WTC11 (cell line): ENCODE results near the gene SAE1. TPM values are rescaled to one million over a fixed set of nuclear protein-coding genes. Genes with fewer than 3 reads are reported as not detected.

Experiments
- ATAC-seq: fragments of 200-7000 bp; cut with Tn5 transposase; 2 replicates; pipeline ENCODE4 v1.10.0; 2021; ENCODE audit warnings: mild to moderate bottlenecking, moderate library complexity
- CTCF ChIA-PET: fragments of 300-600 bp; sonication (Branson Sonifier 250); formaldehyde crosslinking; loops from one replicate; lab custom pipeline; 2021; ENCODE audit warnings: antibody characterized with exemption; lab: Charles Lee
- POLR2A ChIA-PET: fragments of 350-600 bp; sonication (Branson Sonifier 250); formaldehyde crosslinking; loops from one replicate; lab custom pipeline; 2021; ENCODE audit warnings: antibody characterized with exemption; lab: Charles Lee
- DNase-seq: peaks from one replicate; pipeline ENCODE4 v3.0.0; 2021; ENCODE audit warnings: low spot score
- H3K27ac Mint-ChIP-seq: 2 replicates; pipeline ENCODE4 v1.8.0; 2021; ENCODE audit warnings: mixed read lengths
- H3K27me3 Mint-ChIP-seq: 2 replicates; pipeline ENCODE4 v1.8.0; 2021; ENCODE audit warnings: low read depth, mild to moderate bottlenecking, moderate library complexity, mixed read lengths
- H3K36me3 Mint-ChIP-seq: 2 replicates; pipeline ENCODE4 v1.8.0; 2021; ENCODE audit warnings: mixed read lengths
- H3K4me1 Mint-ChIP-seq: 2 replicates; pipeline ENCODE4 v1.8.0; 2022; ENCODE audit warnings: mixed read lengths
- H3K4me3 Mint-ChIP-seq: 2 replicates; pipeline ENCODE4 v1.8.0; 2021; ENCODE audit warnings: mild to moderate bottlenecking, moderate library complexity, mixed read lengths
- H3K9me3 Mint-ChIP-seq: 2 replicates; pipeline ENCODE4 v1.8.0; 2021; ENCODE audit warnings: mixed read lengths
- AFF4 ChIP-seq: sonication (generic); formaldehyde crosslinking; IDR thresholded peaks from 2 replicates; pipeline ENCODE4 v1.8.1; 2023; ENCODE audit warnings: mild to moderate bottlenecking, missing genetic modification reagents, borderline replicate concordance
- AR ChIP-seq: fragments of 250-450 bp; sonication (Bioruptor Pico); IDR thresholded peaks from 2 replicates; pipeline ENCODE4 v1.9.0; 2021; ENCODE audit warnings: mild to moderate bottlenecking
- ARID4B ChIP-seq: sonication (generic); formaldehyde crosslinking; IDR thresholded peaks from 2 replicates; pipeline ENCODE4 v1.8.0; 2023; ENCODE audit warnings: missing genetic modification reagents, mild to moderate bottlenecking, borderline replicate concordance
- CDX4 ChIP-seq: fragments of 250-450 bp; sonication (Bioruptor Pico); IDR thresholded peaks from 2 replicates; pipeline ENCODE4 v1.9.0; 2021; ENCODE audit warnings: moderate library complexity, mild to moderate bottlenecking, inconsistent platforms, borderline replicate concordance
- EMX1 ChIP-seq: fragments of 250-450 bp; sonication (Bioruptor Pico); IDR thresholded peaks from 2 replicates; pipeline ENCODE4 v1.8.0; 2021; ENCODE audit warnings: mild to moderate bottlenecking
- GTF2I ChIP-seq: fragments of 250-450 bp; sonication (Bioruptor Pico); conservative IDR thresholded peaks from 2 replicates; pipeline ENCODE4 v1.4.0; 2021; ENCODE audit warnings: mild to moderate bottlenecking
- JUN ChIP-seq: sonication (generic); formaldehyde crosslinking; IDR thresholded peaks from 2 replicates; pipeline ENCODE4 v1.8.0; 2023; ENCODE audit warnings: mild to moderate bottlenecking, missing genetic modification reagents
- KAT7 ChIP-seq: sonication (generic); formaldehyde crosslinking; IDR thresholded peaks from 2 replicates; pipeline ENCODE4 v1.8.1; 2023; ENCODE audit warnings: missing genetic modification reagents, mild to moderate bottlenecking, borderline replicate concordance
- MYBL2 ChIP-seq: sonication (generic); formaldehyde crosslinking; IDR thresholded peaks from 2 replicates; pipeline ENCODE4 v1.8.1; 2023; ENCODE audit warnings: mild to moderate bottlenecking, moderate library complexity, missing genetic modification reagents
- NR2C2 ChIP-seq: sonication (generic); formaldehyde crosslinking; IDR thresholded peaks from 2 replicates; pipeline ENCODE4 v1.8.0; 2022; ENCODE audit warnings: mild to moderate bottlenecking, missing genetic modification reagents
- OVOL2 ChIP-seq: fragments of 250-450 bp; sonication (Bioruptor Pico); IDR thresholded peaks from 2 replicates; pipeline ENCODE4 v1.9.0; 2021; ENCODE audit warnings: mild to moderate bottlenecking, borderline replicate concordance
- PRRX2 ChIP-seq: fragments of 250-450 bp; sonication (Bioruptor Pico); IDR thresholded peaks from 2 replicates; pipeline ENCODE4 v1.8.0; 2021; ENCODE audit warnings: mild to moderate bottlenecking
- RORB ChIP-seq: fragments of 250-450 bp; sonication (Bioruptor Pico); IDR thresholded peaks from 2 replicates; pipeline ENCODE4 v1.9.0; 2021; ENCODE audit warnings: mild to moderate bottlenecking
- SMAD3 ChIP-seq: sonication (generic); formaldehyde crosslinking; IDR thresholded peaks from 2 replicates; pipeline ENCODE4 v1.8.0; 2022; ENCODE audit warnings: missing genetic modification reagents, mild to moderate bottlenecking, borderline replicate concordance
- TCF7 ChIP-seq: sonication (generic); formaldehyde crosslinking; IDR thresholded peaks from 2 replicates; pipeline ENCODE4 v1.8.0; 2022; ENCODE audit warnings: mild to moderate bottlenecking, low read depth, missing genetic modification reagents, moderate library complexity
- TEAD1 ChIP-seq: sonication (generic); formaldehyde crosslinking; IDR thresholded peaks from 2 replicates; pipeline ENCODE4 v1.8.0; 2022; ENCODE audit warnings: mild to moderate bottlenecking, missing genetic modification reagents
- ZNF121 ChIP-seq: sonication (generic); formaldehyde crosslinking; IDR thresholded peaks from 2 replicates; pipeline ENCODE4 v1.8.0; 2023; ENCODE audit warnings: missing genetic modification reagents
- total RNA-seq: library from RNA; stranded (reverse); gene quantifications from 3 replicates; pipeline ENCODE4 v1.2.3, GENCODE V29; 2021
- TF ChIP-seq, protein P1 (sequence below): sonication (generic); formaldehyde crosslinking; IDR thresholded peaks from 2 replicates; pipeline ENCODE4 v1.8.0; 2023; ENCODE audit warnings: mild to moderate bottlenecking, missing genetic modification reagents
- TF ChIP-seq, protein P2 (sequence below): sonication (generic); formaldehyde crosslinking; IDR thresholded peaks from 2 replicates; pipeline ENCODE4 v1.8.1; 2023; ENCODE audit warnings: mild to moderate bottlenecking, missing genetic modification reagents, moderate library complexity
- TF ChIP-seq, protein P3 (sequence below): fragments of 250-450 bp; sonication (Bioruptor Pico); IDR thresholded peaks from 2 replicates; pipeline ENCODE4 v1.9.0; 2021; ENCODE audit warnings: mild to moderate bottlenecking
- TF ChIP-seq, protein P4 (sequence below): sonication (generic); formaldehyde crosslinking; conservative IDR thresholded peaks from 2 replicates; pipeline ENCODE4 v1.8.1; 2022; ENCODE audit warnings: mild to moderate bottlenecking, missing genetic modification reagents

The SAE1 gene
- total RNA-seq, 1 experiment from 2014 or later: 224 TPM

DNA sequence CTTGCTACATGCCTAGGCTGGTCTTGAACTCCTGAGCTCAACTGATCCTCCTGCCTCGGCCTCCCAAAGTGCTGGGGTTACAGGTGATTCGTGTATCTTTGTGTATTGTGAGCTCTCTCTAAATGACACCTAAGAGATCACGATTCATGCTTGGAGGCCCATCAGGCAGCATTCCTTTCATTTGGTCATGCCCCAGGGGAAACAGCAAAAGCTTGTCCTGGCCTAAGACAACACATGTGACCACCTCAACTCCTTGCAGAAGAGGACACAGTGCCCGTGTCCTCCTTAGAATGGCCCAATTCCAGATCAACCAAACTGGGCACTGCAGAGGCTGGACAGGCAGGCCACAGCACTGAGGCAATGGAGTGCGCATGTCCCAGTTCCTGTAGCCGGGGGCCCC, 49.5 kb upstream of the SAE1 start (continued):
- TF ChIP-seq OVOL2 (CRISPR knock-in tag): no peak
- TF ChIP-seq KAT7 (CRISPR knock-in tag): no peak
- no peak for TF ChIP-seq GTF2I
- no peak for TF ChIP-seq NR2C2 (CRISPR knock-in tag)
- no peak for TF ChIP-seq SMAD3 (CRISPR knock-in tag)

- DNase-seq (no peak), ATAC-seq (no peak)
- Mint-ChIP-seq H3K4me3 (no peak overlapping the region), H3K4me1 (peaks cover 10% of the 10 kb centered on the region)
- no peak for TF ChIP-seq AR (CRISPR knock-in tag)
- TF ChIP-seq, protein P1, sequence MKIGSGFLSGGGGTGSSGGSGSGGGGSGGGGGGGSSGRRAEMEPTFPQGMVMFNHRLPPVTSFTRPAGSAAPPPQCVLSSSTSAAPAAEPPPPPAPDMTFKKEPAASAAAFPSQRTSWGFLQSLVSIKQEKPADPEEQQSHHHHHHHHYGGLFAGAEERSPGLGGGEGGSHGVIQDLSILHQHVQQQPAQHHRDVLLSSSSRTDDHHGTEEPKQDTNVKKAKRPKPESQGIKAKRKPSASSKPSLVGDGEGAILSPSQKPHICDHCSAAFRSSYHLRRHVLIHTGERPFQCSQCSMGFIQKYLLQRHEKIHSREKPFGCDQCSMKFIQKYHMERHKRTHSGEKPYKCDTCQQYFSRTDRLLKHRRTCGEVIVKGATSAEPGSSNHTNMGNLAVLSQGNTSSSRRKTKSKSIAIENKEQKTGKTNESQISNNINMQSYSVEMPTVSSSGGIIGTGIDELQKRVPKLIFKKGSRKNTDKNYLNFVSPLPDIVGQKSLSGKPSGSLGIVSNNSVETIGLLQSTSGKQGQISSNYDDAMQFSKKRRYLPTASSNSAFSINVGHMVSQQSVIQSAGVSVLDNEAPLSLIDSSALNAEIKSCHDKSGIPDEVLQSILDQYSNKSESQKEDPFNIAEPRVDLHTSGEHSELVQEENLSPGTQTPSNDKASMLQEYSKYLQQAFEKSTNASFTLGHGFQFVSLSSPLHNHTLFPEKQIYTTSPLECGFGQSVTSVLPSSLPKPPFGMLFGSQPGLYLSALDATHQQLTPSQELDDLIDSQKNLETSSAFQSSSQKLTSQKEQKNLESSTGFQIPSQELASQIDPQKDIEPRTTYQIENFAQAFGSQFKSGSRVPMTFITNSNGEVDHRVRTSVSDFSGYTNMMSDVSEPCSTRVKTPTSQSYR: no peak
- TF ChIP-seq ZNF121 (CRISPR knock-in tag): no peak
- TF ChIP-seq CDX4 (CRISPR knock-in tag): no peak
- TF ChIP-seq ARID4B (CRISPR knock-in tag): no peak
- no peak for TF ChIP-seq EMX1 (CRISPR knock-in tag)
- no peak for TF ChIP-seq RORB
- TF ChIP-seq PRRX2 (CRISPR knock-in tag): no peak
- TF ChIP-seq, protein P2, sequence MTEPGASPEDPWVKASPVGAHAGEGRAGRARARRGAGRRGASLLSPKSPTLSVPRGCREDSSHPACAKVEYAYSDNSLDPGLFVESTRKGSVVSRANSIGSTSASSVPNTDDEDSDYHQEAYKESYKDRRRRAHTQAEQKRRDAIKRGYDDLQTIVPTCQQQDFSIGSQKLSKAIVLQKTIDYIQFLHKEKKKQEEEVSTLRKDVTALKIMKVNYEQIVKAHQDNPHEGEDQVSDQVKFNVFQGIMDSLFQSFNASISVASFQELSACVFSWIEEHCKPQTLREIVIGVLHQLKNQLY (CRISPR knock-in tag): no peak
- no peak for TF ChIP-seq TCF7 (CRISPR knock-in tag)
- TF ChIP-seq AFF4 (CRISPR knock-in tag): no peak
- TF ChIP-seq, protein P3, sequence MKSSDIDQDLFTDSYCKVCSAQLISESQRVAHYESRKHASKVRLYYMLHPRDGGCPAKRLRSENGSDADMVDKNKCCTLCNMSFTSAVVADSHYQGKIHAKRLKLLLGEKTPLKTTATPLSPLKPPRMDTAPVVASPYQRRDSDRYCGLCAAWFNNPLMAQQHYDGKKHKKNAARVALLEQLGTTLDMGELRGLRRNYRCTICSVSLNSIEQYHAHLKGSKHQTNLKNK (CRISPR knock-in tag): no peak
- TF ChIP-seq, protein P4, sequence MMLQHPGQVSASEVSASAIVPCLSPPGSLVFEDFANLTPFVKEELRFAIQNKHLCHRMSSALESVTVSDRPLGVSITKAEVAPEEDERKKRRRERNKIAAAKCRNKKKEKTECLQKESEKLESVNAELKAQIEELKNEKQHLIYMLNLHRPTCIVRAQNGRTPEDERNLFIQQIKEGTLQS: no peak
- TF ChIP-seq NR2C2 (CRISPR knock-in tag): no peak
- no peak for TF ChIP-seq TEAD1
- TF ChIP-seq OVOL2 (CRISPR knock-in tag): no peak
- TF ChIP-seq MYBL2 (CRISPR knock-in tag): no peak
- TF ChIP-seq JUN: no peak
- TF ChIP-seq, all 79 proteins: peak for 0
- Mint-ChIP-seq H3K36me3 (peaks cover 64% of the 10 kb centered on the region), H3K27me3 (no peaks in the 10 kb centered on the region), H3K9me3 (no peaks in the 10 kb centered on the region), H3K27ac (no peak overlapping the region)
- POLR2A ChIA-PET: interaction anchor here (0.7 kb wide), 1 partner anchor 31 kb away, joined by 3 read pairs; the partner anchor contains the start of gene ZC3H4
- CTCF ChIA-PET: no interaction called here
Observed at GRCh38 chr19:47082493-47082892, 48.1 kb upstream of the SAE1 start.
